ENCODE data around the gene ABCG1.

The ABCG1 gene

GRCh38 chr21:42251654-42252324, 32.8 kb downstream of the ABCG1 start:
- Histone ChIP-seq H3K4me3 (ENCODE audit: low read length) (no peak overlapping the region), H3K79me2 (ENCODE audit: low read length) (no peaks in the 10 kb centered on the region), H3K36me3 (replicated peaks; ENCODE audit: insufficient read depth, low read length) (no peaks in the 10 kb centered on the region), H3K27ac (ENCODE audit: low read length) (no peak overlapping the region), H3K9me2 (replicated peaks; ENCODE audit: insufficient read depth, low read length) (no peaks in the 10 kb centered on the region), H3K4me1 (ENCODE audit: low read length) (peaks cover 9% of the 10 kb centered on the region), H4K20me1 (ENCODE audit: insufficient read depth, low read length) (no peaks in the 10 kb centered on the region), H3F3A (ENCODE audit: insufficient read depth, low read length) (peaks cover 4% of the 10 kb centered on the region; the same call in 1 of the 2 replicates), H3K9ac (ENCODE audit: low read length) (no peak overlapping the region), H3K4me2 (ENCODE audit: low read depth, low read length) (no peak overlapping the region), H2AFZ (ENCODE audit: low read length) (no peak overlapping the region), H3K9me3 (replicated peaks; ENCODE audit: insufficient read depth, low read length) (no peaks in the 10 kb centered on the region), H3K27me3 (replicated peaks; ENCODE audit: insufficient read depth, low read length) (peaks cover 85% of the 10 kb centered on the region)
- no peak for TF ChIP-seq CTCF (IDR thresholded peaks at IDR 0.05; ENCODE audit: low read length)
- TF ChIP-seq EZH2 (optimal IDR thresholded peaks at IDR 0.05; ENCODE audit: low read depth, low read length): no peak
- TF ChIP-seq EZH2phosphoT487 (IDR thresholded peaks at IDR 0.05; ENCODE audit: low read length): no peak
- DNase-seq: no peak

GRCh38 chr21:42252325-42252654, 33.4 kb downstream of the ABCG1 start:
- Histone ChIP-seq H3K4me2 (ENCODE audit: low read depth, low read length) (no peak overlapping the region), H4K20me1 (ENCODE audit: insufficient read depth, low read length) (no peaks in the 10 kb centered on the region)

GRCh38 chr21:42252778-42253340, 33.9 kb downstream of the ABCG1 start:
- no peaks in the 10 kb centered on the region for H3K9me3 ChIP-seq (replicated peaks; ENCODE audit: insufficient read depth, low read length)
- no peak overlapping the region for H3K27ac ChIP-seq (ENCODE audit: low read length)
- H3K4me3 ChIP-seq (ENCODE audit: low read length): no peak overlapping the region
- DNase-seq: no peak
- H3K27me3 ChIP-seq (replicated peaks; ENCODE audit: insufficient read depth, low read length): peaks cover 83% of the 10 kb centered on the region
- no peaks in the 10 kb centered on the region for H3K79me2 ChIP-seq (ENCODE audit: low read length)
- H4K20me1 ChIP-seq (ENCODE audit: insufficient read depth, low read length): no peaks in the 10 kb centered on the region
- H2AFZ ChIP-seq (ENCODE audit: low read length): no peak overlapping the region
- H3K4me2 ChIP-seq (ENCODE audit: low read depth, low read length): no peak overlapping the region
- TF ChIP-seq EZH2 (optimal IDR thresholded peaks at IDR 0.05; ENCODE audit: low read depth, low read length) (no peak), CTCF (IDR thresholded peaks at IDR 0.05; ENCODE audit: low read length) (no peak)
- peaks cover 4% of the 10 kb centered on the region; the same call in 1 of the 2 replicates for H3F3A ChIP-seq (ENCODE audit: insufficient read depth, low read length)
- peaks cover 9% of the 10 kb centered on the region for H3K4me1 ChIP-seq (ENCODE audit: low read length)
- no peaks in the 10 kb centered on the region for H3K36me3 ChIP-seq (replicated peaks; ENCODE audit: insufficient read depth, low read length)
- no peak overlapping the region for H3K9ac ChIP-seq (ENCODE audit: low read length)
- no peaks in the 10 kb centered on the region for H3K9me2 ChIP-seq (replicated peaks; ENCODE audit: insufficient read depth, low read length)

More at GRCh38 chr21:42252325-42252654, 33.4 kb downstream of the ABCG1 start:
- no peak for DNase-seq
- H3F3A ChIP-seq (ENCODE audit: insufficient read depth, low read length): peaks cover 4% of the 10 kb centered on the region; the same call in 1 of the 2 replicates
- H3K4me3 ChIP-seq (ENCODE audit: low read length): no peak overlapping the region
- no peak overlapping the region for H2AFZ ChIP-seq (ENCODE audit: low read length)
- peaks cover 85% of the 10 kb centered on the region for H3K27me3 ChIP-seq (replicated peaks; ENCODE audit: insufficient read depth, low read length)
- no peaks in the 10 kb centered on the region for H3K9me2 ChIP-seq (replicated peaks; ENCODE audit: insufficient read depth, low read length)
- H3K27ac ChIP-seq (ENCODE audit: low read length): no peak overlapping the region
- no peak overlapping the region for H3K9ac ChIP-seq (ENCODE audit: low read length)
- no peaks in the 10 kb centered on the region for H3K79me2 ChIP-seq (ENCODE audit: low read length)
- TF ChIP-seq EZH2 (optimal IDR thresholded peaks at IDR 0.05; ENCODE audit: low read depth, low read length): no peak
- no peak for TF ChIP-seq CTCF (IDR thresholded peaks at IDR 0.05; ENCODE audit: low read length)
- TF ChIP-seq EZH2phosphoT487 (IDR thresholded peaks at IDR 0.05; ENCODE audit: low read length): no peak
- H3K4me1 ChIP-seq (ENCODE audit: low read length): peaks cover 9% of the 10 kb centered on the region
- H3K36me3 ChIP-seq (replicated peaks; ENCODE audit: insufficient read depth, low read length): no peaks in the 10 kb centered on the region
- no peaks in the 10 kb centered on the region for H3K9me3 ChIP-seq (replicated peaks; ENCODE audit: insufficient read depth, low read length)
